Thyroid gland (tissue), 4 donors: ENCODE data around the gene BMP2K.

Experiments
- CTCF ChIP-seq, 6 experiments: fragments of 200-600 bp in 3 of 6; fragments of 450-650 bp in 3 of 6; sonication (generic) in 3 of 6; IDR thresholded peaks; one replicate each; pipeline ENCODE4 v1.5.1; 2016 to 2019; ENCODE audit warnings: antibody characterized with exemption in 6 of 6, mild to moderate bottlenecking in 2 of 6, inconsistent platforms in 1 of 6, moderate library complexity in 1 of 6
- POLR2A ChIP-seq, 2 donors: fragments of 450-650 bp; IDR thresholded peaks; one replicate each; pipeline ENCODE4 v1.6.1; 2017; ENCODE audit warnings: antibody characterized with exemption in 2 of 2, mild to moderate bottlenecking in 2 of 2, moderate library complexity in 1 of 2

- TF ChIP-seq CTCF (IDR thresholded peaks at IDR 0.05) (no peak), POLR2A (IDR thresholded peaks at IDR 0.05) (no peak)
These were observed 23.1 kb upstream of the BMP2K start for GRCh38 chr4:78753091-78753490.
